ENCODE data around the gene SRGAP3.

Gene SRGAP3

DNA sequence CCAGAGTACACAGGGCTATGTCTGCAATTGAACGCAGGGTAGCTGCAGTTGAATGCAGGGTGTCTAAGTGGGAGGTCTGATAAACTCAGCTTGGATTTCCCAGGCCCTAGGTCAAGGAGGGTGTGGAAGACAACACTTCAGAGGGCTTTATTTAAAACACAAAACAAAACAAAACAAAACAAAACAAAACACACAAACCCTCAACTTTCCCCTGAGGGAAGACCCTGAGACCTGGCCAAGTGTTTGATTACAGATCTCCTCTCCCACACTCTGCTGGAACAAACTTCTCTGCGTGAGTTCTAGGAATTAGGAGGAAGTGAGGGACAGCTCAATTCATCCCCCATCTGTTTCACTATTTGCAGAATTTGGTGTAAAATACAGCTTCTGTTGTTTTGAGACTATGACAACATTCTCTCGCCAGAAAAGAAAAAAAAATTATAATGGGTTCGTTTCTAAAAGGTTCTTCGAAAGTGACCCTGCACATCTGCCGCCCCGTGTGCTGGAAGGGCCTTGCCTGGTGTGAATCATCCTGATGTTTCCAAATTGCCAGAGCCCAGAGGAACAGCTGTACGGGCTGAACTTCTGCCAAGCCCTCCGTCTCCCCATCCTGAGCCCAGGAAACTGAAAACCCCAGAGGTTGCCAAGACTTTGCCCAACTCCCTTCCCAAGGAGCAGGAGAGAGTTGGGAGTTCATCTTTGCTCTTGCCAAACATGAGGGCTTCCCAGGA is 212.9 kb downstream of the SRGAP3 start:
- no peak overlapping the region for H3K27ac ChIP-seq (ENCODE audit: low read depth, low read length)
- no peak overlapping the region for H3K9ac ChIP-seq (ENCODE audit: low read depth in 1 of 2, low read length in 2 of 2)
- H3K9me3 ChIP-seq (ENCODE audit: control insufficient read depth in 1 of 2, low read length in 2 of 2) = no peaks in the 10 kb centered on the region

DNA sequence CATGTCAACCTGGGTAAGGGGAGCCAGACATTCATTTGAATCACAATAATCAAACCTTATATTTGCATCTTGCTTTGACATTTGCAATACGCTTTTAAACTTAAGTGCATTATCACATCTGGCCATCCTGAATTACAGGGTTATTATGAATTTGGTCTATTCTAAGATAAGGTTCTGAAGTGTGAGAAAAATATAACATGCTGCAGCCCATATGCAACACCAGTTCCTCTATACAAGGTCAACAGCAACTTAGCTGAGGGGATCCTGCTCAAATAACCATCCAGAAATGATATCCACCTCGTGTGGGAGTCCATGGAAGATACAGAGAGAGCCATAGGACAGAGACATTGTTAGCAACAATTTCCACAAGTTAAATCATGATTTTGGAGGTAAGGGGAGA is 213.5 kb downstream of the SRGAP3 start:
- no peaks in the 10 kb centered on the region for H3K4me1 ChIP-seq (ENCODE audit: control insufficient read depth in 1 of 2, insufficient read depth in 2 of 2, low read length in 2 of 2)
- H3K27me3 ChIP-seq (ENCODE audit: control insufficient read depth in 1 of 2, insufficient read depth in 2 of 2, low read length in 2 of 2) = no peaks in the 10 kb centered on the region
- no peak overlapping the region for H3K4me3 ChIP-seq (ENCODE audit: low read depth in 1 of 2, low read length in 2 of 2)
- H3K9me3 ChIP-seq (ENCODE audit: control insufficient read depth in 1 of 2, low read length in 2 of 2) = no peaks in the 10 kb centered on the region
- H3K9ac ChIP-seq (ENCODE audit: low read depth in 1 of 2, low read length in 2 of 2) = no peak overlapping the region
- H3K36me3 ChIP-seq (ENCODE audit: control insufficient read depth in 1 of 2, insufficient read depth in 2 of 2, low read length in 2 of 2) = no peaks in the 10 kb centered on the region
- no peak overlapping the region for H3K27ac ChIP-seq (ENCODE audit: low read depth, low read length)

More for the DNA sequence above, 212.9 kb downstream of the SRGAP3 start:
- H3K4me3 ChIP-seq (ENCODE audit: low read depth in 1 of 2, low read length in 2 of 2) = no peak overlapping the region
- no peaks in the 10 kb centered on the region for H3K36me3 ChIP-seq (ENCODE audit: control insufficient read depth in 1 of 2, insufficient read depth in 2 of 2, low read length in 2 of 2)
- no peaks in the 10 kb centered on the region for H3K4me1 ChIP-seq (ENCODE audit: control insufficient read depth in 1 of 2, insufficient read depth in 2 of 2, low read length in 2 of 2)
- no peaks in the 10 kb centered on the region for H3K27me3 ChIP-seq (ENCODE audit: control insufficient read depth in 1 of 2, insufficient read depth in 2 of 2, low read length in 2 of 2)

DNA sequence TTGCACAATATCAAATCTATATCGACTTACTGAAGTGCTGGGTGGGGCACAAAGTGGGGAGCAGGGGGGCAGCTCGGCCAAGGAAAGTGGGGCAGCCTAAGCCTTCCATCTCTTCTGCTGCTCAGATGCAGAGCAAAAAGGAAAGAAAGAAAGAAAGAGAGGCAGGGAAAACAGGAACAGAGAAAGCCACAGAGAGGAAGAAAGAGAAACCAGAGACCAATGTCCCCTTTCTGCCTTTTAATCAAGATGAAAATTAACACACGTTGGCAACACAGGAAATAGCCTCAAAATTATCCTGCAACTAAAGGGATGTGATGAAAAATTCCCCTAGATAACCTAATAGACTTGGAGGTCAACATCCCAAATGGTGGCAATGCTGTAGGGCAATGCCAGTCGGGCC is 214.0 kb downstream of the SRGAP3 start:
- Histone ChIP-seq H3K4me3 (ENCODE audit: low read depth in 1 of 2, low read length in 2 of 2) (no peak overlapping the region), H3K9ac (ENCODE audit: low read depth in 1 of 2, low read length in 2 of 2) (no peak overlapping the region), H3K27me3 (ENCODE audit: control insufficient read depth in 1 of 2, insufficient read depth in 2 of 2, low read length in 2 of 2) (no peaks in the 10 kb centered on the region), H3K27ac (ENCODE audit: low read depth, low read length) (no peak overlapping the region), H3K4me1 (ENCODE audit: control insufficient read depth in 1 of 2, insufficient read depth in 2 of 2, low read length in 2 of 2) (no peaks in the 10 kb centered on the region), H3K9me3 (ENCODE audit: control insufficient read depth in 1 of 2, low read length in 2 of 2) (no peaks in the 10 kb centered on the region), H3K36me3 (ENCODE audit: control insufficient read depth in 1 of 2, insufficient read depth in 2 of 2, low read length in 2 of 2) (no peaks in the 10 kb centered on the region)

DNA sequence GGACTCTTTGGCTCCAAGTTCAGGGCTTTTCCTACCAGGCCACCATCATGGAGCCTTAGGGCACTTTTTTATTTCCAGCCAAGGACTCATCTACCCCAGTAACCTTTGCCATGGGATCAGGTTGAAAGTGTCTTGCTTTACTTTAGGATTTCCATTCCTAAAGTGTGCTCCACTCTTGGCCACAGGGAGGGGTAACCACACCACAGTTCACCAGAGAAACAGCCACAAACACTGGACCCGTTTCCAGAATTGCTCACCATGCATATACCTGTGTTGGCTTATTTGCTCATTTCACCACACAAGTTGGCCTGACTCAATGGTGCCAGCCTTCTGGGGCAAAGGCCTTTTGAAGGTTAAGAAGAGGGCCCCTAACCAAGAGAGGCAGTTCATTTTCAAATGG is 215.6 kb downstream of the SRGAP3 start:
- Histone ChIP-seq H3K27ac (ENCODE audit: low read depth, low read length) (no peak overlapping the region), H3K4me1 (ENCODE audit: control insufficient read depth in 1 of 2, insufficient read depth in 2 of 2, low read length in 2 of 2) (no peaks in the 10 kb centered on the region), H3K9ac (ENCODE audit: low read depth in 1 of 2, low read length in 2 of 2) (no peak overlapping the region), H3K4me3 (ENCODE audit: low read depth in 1 of 2, low read length in 2 of 2) (no peak overlapping the region), H3K9me3 (ENCODE audit: control insufficient read depth in 1 of 2, low read length in 2 of 2) (no peaks in the 10 kb centered on the region), H3K27me3 (ENCODE audit: control insufficient read depth in 1 of 2, insufficient read depth in 2 of 2, low read length in 2 of 2) (no peaks in the 10 kb centered on the region), H3K36me3 (ENCODE audit: control insufficient read depth in 1 of 2, insufficient read depth in 2 of 2, low read length in 2 of 2) (no peaks in the 10 kb centered on the region)

DNA sequence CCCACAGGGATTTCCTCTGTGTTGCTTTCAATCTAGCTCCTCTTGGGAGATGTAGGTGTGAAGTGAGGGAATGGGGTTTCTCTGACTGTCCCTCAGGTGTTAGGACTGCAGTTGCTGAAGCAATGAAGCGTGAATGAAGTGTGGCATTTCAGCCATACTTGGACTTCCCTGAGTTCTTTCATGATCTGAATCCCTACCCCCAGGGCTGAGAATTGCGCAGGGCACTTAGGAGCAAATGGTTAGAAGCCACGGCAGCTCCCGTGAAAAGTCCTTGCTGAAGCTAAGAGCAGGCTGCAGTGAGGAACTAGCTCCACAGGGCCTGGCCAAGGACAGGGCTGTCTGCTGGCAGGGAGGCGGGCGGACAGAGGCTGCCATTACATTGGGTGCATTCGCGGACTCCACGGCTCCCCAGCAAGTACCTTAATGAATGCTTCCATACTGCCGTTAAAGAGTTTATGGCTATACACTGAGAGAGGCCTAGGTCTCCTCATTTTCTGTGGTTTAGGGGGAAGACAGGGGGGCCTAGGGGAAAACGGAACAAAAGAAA is 217.1 kb downstream of the SRGAP3 start:
- Histone ChIP-seq H3K4me1 (ENCODE audit: control insufficient read depth in 1 of 2, insufficient read depth in 2 of 2, low read length in 2 of 2) (peaks cover 0 to 4% of the 10 kb centered on the region in 2 donors), H3K4me3 (ENCODE audit: low read depth in 1 of 2, low read length in 2 of 2) (no peak overlapping the region), H3K9ac (ENCODE audit: low read depth in 1 of 2, low read length in 2 of 2) (no peak overlapping the region), H3K36me3 (ENCODE audit: control insufficient read depth in 1 of 2, insufficient read depth in 2 of 2, low read length in 2 of 2) (no peaks in the 10 kb centered on the region), H3K27ac (ENCODE audit: low read depth, low read length) (no peak overlapping the region), H3K27me3 (ENCODE audit: control insufficient read depth in 1 of 2, insufficient read depth in 2 of 2, low read length in 2 of 2) (no peaks in the 10 kb centered on the region), H3K9me3 (ENCODE audit: control insufficient read depth in 1 of 2, low read length in 2 of 2) (no peaks in the 10 kb centered on the region)

DNA sequence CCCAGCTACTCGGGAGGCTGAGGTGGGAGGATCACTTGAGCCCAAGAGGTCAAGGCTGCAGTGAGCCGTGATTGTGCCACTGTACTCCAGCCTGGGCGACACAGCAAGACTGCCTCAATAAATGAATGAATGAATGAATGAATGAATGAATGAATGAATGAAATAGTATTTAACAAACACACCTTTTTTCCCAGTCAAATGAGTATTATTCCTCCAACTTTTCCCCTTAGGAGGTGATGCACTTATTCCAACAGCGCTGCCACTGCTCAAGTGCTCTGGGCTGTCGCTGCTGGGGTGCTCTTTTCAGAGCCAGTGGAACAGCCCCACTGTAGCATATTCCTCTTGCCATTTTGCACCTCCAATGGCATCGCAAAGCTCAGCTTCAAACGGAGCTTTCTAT is 219.4 kb downstream of the SRGAP3 start:
- Histone ChIP-seq H3K4me1 (ENCODE audit: control insufficient read depth in 1 of 2, insufficient read depth in 2 of 2, low read length in 2 of 2) (peaks cover 0 to 4% of the 10 kb centered on the region in 2 donors), H3K27me3 (ENCODE audit: control insufficient read depth in 1 of 2, insufficient read depth in 2 of 2, low read length in 2 of 2) (no peaks in the 10 kb centered on the region), H3K4me3 (ENCODE audit: low read depth in 1 of 2, low read length in 2 of 2) (no peak overlapping the region), H3K9ac (ENCODE audit: low read depth in 1 of 2, low read length in 2 of 2) (no peak overlapping the region), H3K36me3 (ENCODE audit: control insufficient read depth in 1 of 2, insufficient read depth in 2 of 2, low read length in 2 of 2) (no peaks in the 10 kb centered on the region), H3K9me3 (ENCODE audit: control insufficient read depth in 1 of 2, low read length in 2 of 2) (no peaks in the 10 kb centered on the region), H3K27ac (ENCODE audit: low read depth, low read length) (no peak overlapping the region)

DNA sequence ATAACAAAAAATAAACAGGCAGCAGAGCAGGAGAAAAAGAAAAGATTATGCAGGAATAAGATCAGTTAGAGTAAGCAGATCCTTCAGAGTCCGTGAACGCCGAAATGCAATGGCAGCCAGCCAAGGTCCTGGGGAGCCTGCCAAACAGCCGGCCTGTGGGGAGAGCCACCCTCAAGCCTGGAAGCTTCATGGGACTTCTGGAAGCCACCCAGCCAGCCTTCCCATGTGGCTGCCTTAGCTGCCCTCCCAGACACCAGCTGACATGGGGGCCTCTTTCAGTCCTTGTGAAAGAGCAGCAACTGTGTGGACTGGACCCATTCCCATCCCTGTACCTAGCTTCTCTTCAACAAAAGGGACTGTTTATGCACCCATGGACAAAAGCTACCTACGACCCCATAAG is 221.3 kb downstream of the SRGAP3 start:
- H3K27me3 ChIP-seq (ENCODE audit: control insufficient read depth in 1 of 2, insufficient read depth in 2 of 2, low read length in 2 of 2) = no peaks in the 10 kb centered on the region
- no peaks in the 10 kb centered on the region for H3K36me3 ChIP-seq (ENCODE audit: control insufficient read depth in 1 of 2, insufficient read depth in 2 of 2, low read length in 2 of 2)
- no peak overlapping the region for H3K27ac ChIP-seq (ENCODE audit: low read depth, low read length)
- H3K9ac ChIP-seq (ENCODE audit: low read depth in 1 of 2, low read length in 2 of 2) = no peak overlapping the region
- no peak overlapping the region for H3K4me3 ChIP-seq (ENCODE audit: low read depth in 1 of 2, low read length in 2 of 2)
- peaks cover 0 to 4% of the 10 kb centered on the region in 2 donors for H3K4me1 ChIP-seq (ENCODE audit: control insufficient read depth in 1 of 2, insufficient read depth in 2 of 2, low read length in 2 of 2)
- H3K9me3 ChIP-seq (ENCODE audit: control insufficient read depth in 1 of 2, low read length in 2 of 2) = no peaks in the 10 kb centered on the region

DNA sequence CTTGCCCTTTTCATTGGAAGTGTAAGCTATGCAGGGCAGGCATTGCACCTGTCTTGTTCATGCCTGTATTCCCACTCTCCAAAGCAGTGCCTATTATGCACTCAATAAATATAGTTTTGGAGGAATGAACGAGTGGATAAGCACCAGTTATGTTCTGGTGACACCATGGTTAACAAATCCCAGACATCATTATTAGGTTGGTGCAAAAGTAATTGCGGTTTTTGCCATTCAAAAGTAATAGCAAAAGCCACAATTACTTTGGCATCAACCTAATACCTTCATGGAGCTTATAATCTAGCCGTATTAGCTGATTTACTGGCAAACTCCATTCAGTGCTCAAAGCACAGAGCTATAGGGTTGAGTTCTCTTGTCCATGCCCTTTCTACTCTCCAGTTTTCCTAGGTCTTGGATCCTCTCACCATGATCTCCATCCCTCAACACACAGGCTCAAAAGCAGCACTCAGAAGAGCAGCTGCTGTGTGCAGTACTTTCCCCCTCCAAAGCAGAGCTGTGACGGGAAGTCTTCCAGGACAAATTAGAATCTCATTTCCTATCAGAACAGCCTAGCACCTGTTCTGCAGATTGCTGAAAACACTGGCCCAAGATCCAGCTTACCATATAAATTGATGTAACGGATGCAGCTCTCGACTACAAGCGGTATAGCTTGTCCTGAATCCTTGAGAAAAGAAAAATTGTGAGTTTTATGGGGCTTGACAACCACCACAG is 223.0 kb downstream of the SRGAP3 start:
- Histone ChIP-seq H3K4me3 (ENCODE audit: low read depth in 1 of 2, low read length in 2 of 2) (no peak overlapping the region), H3K9me3 (ENCODE audit: control insufficient read depth in 1 of 2, low read length in 2 of 2) (no peaks in the 10 kb centered on the region), H3K27me3 (ENCODE audit: control insufficient read depth in 1 of 2, insufficient read depth in 2 of 2, low read length in 2 of 2) (no peaks in the 10 kb centered on the region), H3K9ac (ENCODE audit: low read depth in 1 of 2, low read length in 2 of 2) (no peak overlapping the region), H3K36me3 (ENCODE audit: control insufficient read depth in 1 of 2, insufficient read depth in 2 of 2, low read length in 2 of 2) (no peaks in the 10 kb centered on the region), H3K4me1 (ENCODE audit: control insufficient read depth in 1 of 2, insufficient read depth in 2 of 2, low read length in 2 of 2) (peaks cover 0 to 4% of the 10 kb centered on the region in 2 donors), H3K27ac (ENCODE audit: low read depth, low read length) (no peak overlapping the region)

DNA sequence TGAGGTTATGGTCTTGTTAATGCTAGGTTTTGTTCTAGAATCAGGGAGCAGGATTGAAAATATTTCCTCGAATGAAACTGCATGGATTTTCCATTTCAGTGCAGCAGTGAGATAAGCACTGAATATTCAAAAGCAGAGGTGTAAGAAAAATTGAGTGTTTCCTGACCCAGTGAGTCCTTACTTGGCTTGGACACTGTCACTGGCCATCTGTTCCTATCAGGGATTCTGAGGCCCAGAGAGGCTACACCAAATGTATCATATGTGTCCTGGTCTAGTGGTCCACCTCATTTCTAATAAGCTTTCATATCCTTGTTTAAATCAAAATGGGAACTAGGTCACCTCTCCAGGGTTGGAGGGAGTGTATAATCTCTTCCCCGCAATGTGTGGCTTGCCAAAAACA is 225.1 kb downstream of the SRGAP3 start:
- H3K9ac ChIP-seq (ENCODE audit: low read depth in 1 of 2, low read length in 2 of 2) = no peak overlapping the region
- no peaks in the 10 kb centered on the region for H3K27me3 ChIP-seq (ENCODE audit: control insufficient read depth in 1 of 2, insufficient read depth in 2 of 2, low read length in 2 of 2)
- H3K36me3 ChIP-seq (ENCODE audit: control insufficient read depth in 1 of 2, insufficient read depth in 2 of 2, low read length in 2 of 2) = no peaks in the 10 kb centered on the region
- H3K4me1 ChIP-seq (ENCODE audit: control insufficient read depth in 1 of 2, insufficient read depth in 2 of 2, low read length in 2 of 2) = peaks cover 0 to 4% of the 10 kb centered on the region in 2 donors
- H3K27ac ChIP-seq (ENCODE audit: low read depth, low read length) = no peak overlapping the region
- no peak overlapping the region for H3K4me3 ChIP-seq (ENCODE audit: low read depth in 1 of 2, low read length in 2 of 2)
- no peaks in the 10 kb centered on the region for H3K9me3 ChIP-seq (ENCODE audit: control insufficient read depth in 1 of 2, low read length in 2 of 2)

DNA sequence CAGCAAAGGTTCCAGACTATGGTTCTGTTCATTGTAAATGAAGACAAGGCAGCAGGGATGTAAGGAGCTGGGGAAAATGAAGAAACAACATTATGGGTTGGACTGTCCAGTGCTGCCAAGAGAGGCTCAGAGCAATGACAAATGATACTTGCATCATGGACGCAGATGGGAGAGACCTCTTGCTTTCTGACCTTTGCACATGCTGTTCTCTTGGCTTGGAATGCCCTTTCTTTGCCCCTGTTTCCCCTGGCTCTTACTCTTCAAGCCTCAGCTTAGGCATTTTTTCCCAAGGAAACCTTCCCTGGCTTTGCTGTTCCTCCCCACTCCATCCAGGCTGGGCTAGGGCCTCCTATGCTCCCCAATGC is 226.2 kb downstream of the SRGAP3 start:
- Histone ChIP-seq H3K27ac (ENCODE audit: low read depth, low read length) (no peak overlapping the region), H3K27me3 (ENCODE audit: control insufficient read depth in 1 of 2, insufficient read depth in 2 of 2, low read length in 2 of 2) (no peaks in the 10 kb centered on the region), H3K4me3 (ENCODE audit: low read depth in 1 of 2, low read length in 2 of 2) (no peak overlapping the region), H3K4me1 (ENCODE audit: control insufficient read depth in 1 of 2, insufficient read depth in 2 of 2, low read length in 2 of 2) (peaks cover 0 to 4% of the 10 kb centered on the region in 2 donors), H3K36me3 (ENCODE audit: control insufficient read depth in 1 of 2, insufficient read depth in 2 of 2, low read length in 2 of 2) (no peaks in the 10 kb centered on the region), H3K9ac (ENCODE audit: low read depth in 1 of 2, low read length in 2 of 2) (no peak overlapping the region), H3K9me3 (ENCODE audit: control insufficient read depth in 1 of 2, low read length in 2 of 2) (no peaks in the 10 kb centered on the region)

Measured in duodenal mucosa (tissue), 2 donors.